ENCODE measurements around the gene C4BPB. TPM values are rescaled to one million over a fixed set of nuclear protein-coding genes. Genes with fewer than 3 reads are reported as not detected.

The C4BPB gene
- total RNA-seq, 1 donor from 2014 or later: not detected

- no peak for DNase-seq (ENCODE audit: extremely low read depth, low read depth, low spot score)
Observed at GRCh38 chr1:207081088-207081487, 7.6 kb upstream of the C4BPB start.

- DNase-seq (ENCODE audit: extremely low read depth, low read depth, low spot score): no peak
Observed at GRCh38 chr1:207081806-207082205, 6.9 kb upstream of the C4BPB start.

GRCh38 chr1:207084232-207084631, 4.4 kb upstream of the C4BPB start:
- DNase-seq (ENCODE audit: extremely low read depth, low read depth, low spot score): no peak

GRCh38 chr1:207084701-207085180, 3.9 kb upstream of the C4BPB start:
- DNase-seq (ENCODE audit: extremely low read depth, low read depth, low spot score): peak; percentile 41

GRCh38 chr1:207085887-207086286, 2.8 kb upstream of the C4BPB start:
- no peak for DNase-seq (ENCODE audit: extremely low read depth, low read depth, low spot score)

- no peak for DNase-seq (ENCODE audit: extremely low read depth, low read depth, low spot score)
Observed at GRCh38 chr1:207088161-207088560, 499 bp upstream of the C4BPB start.

- no peak for DNase-seq (ENCODE audit: extremely low read depth, low read depth, low spot score)
Observed at GRCh38 chr1:207089627-207090355, 1.1 kb downstream of the C4BPB start.

- no peak for DNase-seq (ENCODE audit: extremely low read depth, low read depth, low spot score)
Observed at GRCh38 chr1:207091200-207091908, 2.7 kb downstream of the C4BPB start.

- DNase-seq (ENCODE audit: extremely low read depth, low read depth, low spot score): no peak
Observed at GRCh38 chr1:207093944-207094343, 5.3 kb downstream of the C4BPB start.

- no peak for DNase-seq (ENCODE audit: extremely low read depth, low read depth, low spot score)
Observed at GRCh38 chr1:207097871-207098324, 9.2 kb downstream of the C4BPB start.

- no peak for DNase-seq (ENCODE audit: extremely low read depth, low read depth, low spot score)
Observed at GRCh38 chr1:207101720-207102119, 13.1 kb downstream of the C4BPB start.

- no peak for DNase-seq (ENCODE audit: extremely low read depth, low read depth, low spot score)
Observed at GRCh38 chr1:207102146-207102545, 13.5 kb downstream of the C4BPB start.

- DNase-seq (ENCODE audit: extremely low read depth, low read depth, low spot score): no peak
Observed at GRCh38 chr1:207102659-207103058, 14.0 kb downstream of the C4BPB start.

- no peak for DNase-seq (ENCODE audit: extremely low read depth, low read depth, low spot score)
Observed at GRCh38 chr1:207103892-207104373, 15.3 kb downstream of the C4BPB start, which contains the start of gene C4BPA. TSS of gene C4BPA (plus strand) at chr1:207104233. CDS start at chr1:207113026, 8,793 bp downstream.

- no peak for DNase-seq (ENCODE audit: extremely low read depth, low read depth, low spot score)
Observed at GRCh38 chr1:207109004-207109403, 20.3 kb downstream of the C4BPB start.

- DNase-seq (ENCODE audit: extremely low read depth, low read depth, low spot score): no peak
Observed at GRCh38 chr1:207112616-207113296, 24.1 kb downstream of the C4BPB start.

- DNase-seq (ENCODE audit: extremely low read depth, low read depth, low spot score): no peak
Observed at GRCh38 chr1:207115269-207115668, 26.6 kb downstream of the C4BPB start.

- DNase-seq (ENCODE audit: extremely low read depth, low read depth, low spot score): no peak
Observed at GRCh38 chr1:207124389-207124788, 35.7 kb downstream of the C4BPB start.

- DNase-seq (ENCODE audit: extremely low read depth, low read depth, low spot score): no peak
Observed at GRCh38 chr1:207128336-207128921, 39.8 kb downstream of the C4BPB start.

- no peak for DNase-seq (ENCODE audit: extremely low read depth, low read depth, low spot score)
Observed at GRCh38 chr1:207129053-207129452, 40.4 kb downstream of the C4BPB start.

Data from glomerular endothelial cell (primary cell).